Spinal cord (tissue), 10 donors: ENCODE measurements around the gene RHOA. TPM values are rescaled to one million over a fixed set of nuclear protein-coding genes. Genes with fewer than 3 reads are reported as not detected.
"Not testable (repeated sequence)": the region's sequence is repeated elsewhere in the genome, so short reads cannot be mapped to it uniquely, and the experiment has no call there.

Experiments
- DNase-seq, 6 donors: peaks; one replicate each; pipeline versions ENCODE4 v3.0.0 to v3.0.0-alpha.2; 2013 to 2015; ENCODE audit warnings: low spot score in 6 of 6, low read depth in 4 of 6
- H3K27ac ChIP-seq: one replicate; pipeline ENCODE4 v1.5.1; 2013; ENCODE audit warnings: low read depth, low read length, control low read depth
- H3K27me3 ChIP-seq: one replicate; pipeline ENCODE4 v1.6.1; 2013; ENCODE audit warnings: low read length; ENCODE audit not compliant: control insufficient read depth, insufficient read depth
- H3K36me3 ChIP-seq: one replicate; pipeline ENCODE4 v1.6.1; 2013; ENCODE audit warnings: low read length; ENCODE audit not compliant: control insufficient read depth, insufficient read depth
- H3K4me1 ChIP-seq: one replicate; pipeline ENCODE4 v1.6.1; 2013; ENCODE audit warnings: low read length; ENCODE audit not compliant: control insufficient read depth, insufficient read depth
- H3K4me3 ChIP-seq: one replicate; pipeline ENCODE4 v1.5.1; 2013; ENCODE audit warnings: low read depth, low read length, control low read depth
- H3K9me3 ChIP-seq: one replicate; pipeline ENCODE4 v1.6.1; 2013; ENCODE audit warnings: low read length; ENCODE audit not compliant: control insufficient read depth, insufficient read depth
- WGBS: methylation state at CpG from one replicate; pipeline ENCODE4 v1.1.5; 2013; ENCODE audit warnings: missing lambda C conversion rate; ENCODE audit not compliant: insufficient coverage; 5-methylcytosine and 5-hydroxymethylcytosine counted together
- polyA plus RNA-seq, 2 donors: library from polyadenylated mRNA; unstranded; fragments of 120-200 nt; gene quantifications; one replicate each; pipeline ENCODE4 v1.2.1, GENCODE V29; 2013; ENCODE audit not compliant: insufficient read length in 2 of 2
- total RNA-seq, 2 donors: library from RNA; depleted of rRNA in 1 of 2; stranded (reverse); fragments of 120-200 nt in 1 of 2; fragments of >200 nt in 1 of 2; gene quantifications; one replicate each; pipeline versions ENCODE4 v1.2.3 to v1.2.4, GENCODE V29; 2013 to 2014
- donor health status: healthy.

RHOA gene
- total and polyA plus RNA-seq, 4 donors: 286 to 442 (median 382) TPM

GRCh38 chr3:49377483-49377882 lies 34.3 kb downstream of the RHOA start:
- WGBS: 100% methylated on average over 1 of the region's 1 CpG
- no peaks in the 10 kb centered on the region for H3K9me3 ChIP-seq
- no peaks in the 10 kb centered on the region for H3K27me3 ChIP-seq
- DNase-seq: no peak
- no peak overlapping the region for H3K27ac ChIP-seq
- H3K4me3 ChIP-seq: no peak overlapping the region
- H3K4me1 ChIP-seq: no peaks in the 10 kb centered on the region
- peaks cover 23% of the 10 kb centered on the region for H3K36me3 ChIP-seq

- H3K36me3 ChIP-seq: peaks cover 51% of the 10 kb centered on the region
- no peak overlapping the region for H3K4me3 ChIP-seq
- no peak overlapping the region for H3K27ac ChIP-seq
- H3K4me1 ChIP-seq: no peaks in the 10 kb centered on the region
- no peaks in the 10 kb centered on the region for H3K9me3 ChIP-seq
- DNase-seq: no peak
- H3K27me3 ChIP-seq: no peaks in the 10 kb centered on the region
Observed at GRCh38 chr3:49371946-49372345, 39.8 kb downstream of the RHOA start.

GRCh38 chr3:49370585-49371290 lies 41.0 kb downstream of the RHOA start:
- H3K27me3 ChIP-seq: no peaks in the 10 kb centered on the region
- peaks cover 60% of the 10 kb centered on the region for H3K36me3 ChIP-seq
- H3K27ac ChIP-seq: no peak overlapping the region
- DNase-seq: no peak
- 86% methylated on average over 5 of the region's 6 CpGs for WGBS
- H3K9me3 ChIP-seq: no peaks in the 10 kb centered on the region
- H3K4me3 ChIP-seq: no peak overlapping the region
- no peaks in the 10 kb centered on the region for H3K4me1 ChIP-seq

GRCh38 chr3:49362561-49362960 lies 49.2 kb downstream of the RHOA start:
- DNase-seq: no peak
- WGBS: 60% methylated on average over 1 of the region's 3 CpGs
- Histone ChIP-seq H3K27ac (no peak overlapping the region), H3K9me3 (no peaks in the 10 kb centered on the region), H3K4me1 (peaks cover 10% of the 10 kb centered on the region), H3K27me3 (no peaks in the 10 kb centered on the region), H3K36me3 (peaks cover 67% of the 10 kb centered on the region), H3K4me3 (no peak overlapping the region)

GRCh38 chr3:49359623-49360022 lies 52.2 kb downstream of the RHOA start:
- Histone ChIP-seq H3K27me3 (no peaks in the 10 kb centered on the region), H3K27ac (no peak overlapping the region), H3K9me3 (no peaks in the 10 kb centered on the region), H3K4me3 (no peak overlapping the region), H3K36me3 (peaks cover 59% of the 10 kb centered on the region), H3K4me1 (peaks cover 22% of the 10 kb centered on the region)
- WGBS: 100% methylated on average over 1 of the region's 2 CpGs
- DNase-seq: no peak

- H3K9me3 ChIP-seq: no peaks in the 10 kb centered on the region
- H3K27me3 ChIP-seq: no peaks in the 10 kb centered on the region
- H3K4me3 ChIP-seq: peak overlapping the region; percentile 62
- no peak for DNase-seq
- peaks cover 22% of the 10 kb centered on the region for H3K4me1 ChIP-seq
- 50% methylated on average over 1 of the region's 3 CpGs for WGBS
- H3K36me3 ChIP-seq: peaks cover 55% of the 10 kb centered on the region
- peak overlapping the region; percentile 91 for H3K27ac ChIP-seq
Observed at GRCh38 chr3:49358884-49359225, 52.9 kb downstream of the RHOA start.

- no peaks in the 10 kb centered on the region for H3K9me3 ChIP-seq
- peak; percentile 70 to 97 (median 84) for DNase-seq
- peaks cover 50% of the 10 kb centered on the region for H3K36me3 ChIP-seq
- peaks cover 22% of the 10 kb centered on the region for H3K4me1 ChIP-seq
- no peaks in the 10 kb centered on the region for H3K27me3 ChIP-seq
- WGBS: 3% methylated on average over 46 of the region's 46 CpGs
- H3K4me3 ChIP-seq: peak within 1 kb of the TSS; percentile 62
- H3K27ac ChIP-seq: peak within 1 kb of the TSS; percentile 91
Observed at GRCh38 chr3:49358217-49358883, 53.4 kb downstream of the RHOA start, which contains the start of gene GPX1. TSS of gene GPX1 (minus strand) at chr3:49358353. CDS start at chr3:49358278, 75 bp downstream.

GRCh38 chr3:49357443-49358216 lies 54.1 kb downstream of the RHOA start:
- H3K9me3 ChIP-seq, H3K27me3 ChIP-seq: not testable (repeated sequence)
- peak in 3 of 6 donors; percentile 2 to 57 (median 55) for DNase-seq
- H3K27ac ChIP-seq: peak overlapping the region; percentile 91
- WGBS: 5% methylated on average over 59 of the region's 63 CpGs
- H3K4me3 ChIP-seq: peak overlapping the region; percentile 62
- H3K4me1 ChIP-seq: peaks cover 22% of the 10 kb centered on the region
- peaks cover 45% of the 10 kb centered on the region for H3K36me3 ChIP-seq

- 20% methylated on average over 1 of the region's 10 CpGs for WGBS
- H3K36me3 ChIP-seq: peaks cover 42% of the 10 kb centered on the region
- not testable (repeated sequence) for H3K9me3 ChIP-seq, DNase-seq, H3K27ac ChIP-seq, H3K27me3 ChIP-seq
- peaks cover 22% of the 10 kb centered on the region for H3K4me1 ChIP-seq
- peak overlapping the region; percentile 62 for H3K4me3 ChIP-seq
Observed at GRCh38 chr3:49357095-49357442, 54.7 kb downstream of the RHOA start.
